Left ventricle myocardium superior (tissue), 1 donor: ENCODE data around the gene PLEKHO2. TPM values are rescaled to one million over a fixed set of nuclear protein-coding genes. Genes with fewer than 3 reads are reported as not detected.
A peak's percentile ranks its signal among the peaks of the same experiment; 100 is the strongest.

Experiments used
- ATAC-seq: fragments of 200-7000 bp; cut with Tn5 transposase; one replicate; pipeline ENCODE4 v1.9.1; 2020; ENCODE audit warnings: mild to moderate bottlenecking, moderate library complexity
- DNase-seq: peaks from one replicate; pipeline ENCODE4 v3.0.0-alpha.2; 2020
- intact Hi-C: fragments of 100-400 bp; cut with micrococcal nuclease; formaldehyde crosslinking; loops from one replicate; pipeline ENCODE4 v1.11.0; 2022
- total RNA-seq: library from RNA; stranded (reverse); fragmentation: NEBNext Ultra II Directional; extraction: Animal tissue kit (Norgen Biotek cat#: 25700); gene quantifications from one replicate; pipeline ENCODE4 v1.2.1, GENCODE V29; 2021
- donor health status: DM: no; HTN: yes; CAD: no; lungs with severe emphysema.

Gene PLEKHO2
- total RNA-seq, 1 donor from 2014 or later = 8.5 TPM

DNA sequence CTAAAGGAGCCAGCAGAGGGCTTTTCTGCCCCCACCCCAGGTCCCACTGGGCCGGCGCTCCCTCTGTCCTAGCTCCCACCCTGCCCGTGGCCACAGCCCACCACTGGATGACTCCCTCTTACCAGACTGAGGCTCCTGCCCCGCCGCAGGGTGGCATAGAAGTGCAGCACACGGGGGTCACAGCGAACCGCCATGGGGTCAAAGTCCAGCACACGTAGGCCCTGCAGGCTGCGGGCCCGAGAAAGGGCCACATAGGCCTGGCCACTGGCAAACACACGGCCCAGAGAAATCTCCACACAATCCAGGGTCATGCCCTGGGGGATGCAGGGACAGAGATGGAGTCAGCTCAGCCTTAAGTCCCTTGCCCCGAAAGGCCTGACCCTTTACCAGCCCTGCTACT lies 25.3 kb upstream of the PLEKHO2 start:
- intact Hi-C loops = no loop called here
- no peak for ATAC-seq
- no peak for DNase-seq

DNA sequence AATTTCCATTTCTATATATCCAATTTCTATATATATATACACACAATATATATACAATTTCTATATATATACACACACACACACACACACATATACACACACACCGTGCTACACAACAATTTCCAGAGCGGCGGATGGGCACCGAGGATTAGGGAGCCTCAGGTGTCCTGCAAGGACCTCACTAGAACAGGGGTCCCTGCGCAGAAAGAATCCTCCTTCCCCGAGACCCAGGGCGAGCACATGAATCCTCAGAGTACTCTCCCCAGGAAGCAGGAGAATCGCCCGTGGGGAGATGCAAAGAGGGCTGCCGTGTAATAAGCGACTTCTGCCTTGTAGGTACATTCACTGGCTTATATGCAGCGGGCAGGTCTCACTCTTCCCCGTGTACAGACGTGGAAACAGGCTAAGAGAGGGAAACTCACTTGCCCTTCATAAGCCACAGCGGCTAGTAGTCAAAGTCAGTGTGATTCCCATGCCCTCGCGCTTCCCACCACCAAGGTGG lies 16.7 kb upstream of the PLEKHO2 start:
- no peak for DNase-seq
- intact Hi-C loops = no loop called here
- ATAC-seq = peak; percentile 6

DNA sequence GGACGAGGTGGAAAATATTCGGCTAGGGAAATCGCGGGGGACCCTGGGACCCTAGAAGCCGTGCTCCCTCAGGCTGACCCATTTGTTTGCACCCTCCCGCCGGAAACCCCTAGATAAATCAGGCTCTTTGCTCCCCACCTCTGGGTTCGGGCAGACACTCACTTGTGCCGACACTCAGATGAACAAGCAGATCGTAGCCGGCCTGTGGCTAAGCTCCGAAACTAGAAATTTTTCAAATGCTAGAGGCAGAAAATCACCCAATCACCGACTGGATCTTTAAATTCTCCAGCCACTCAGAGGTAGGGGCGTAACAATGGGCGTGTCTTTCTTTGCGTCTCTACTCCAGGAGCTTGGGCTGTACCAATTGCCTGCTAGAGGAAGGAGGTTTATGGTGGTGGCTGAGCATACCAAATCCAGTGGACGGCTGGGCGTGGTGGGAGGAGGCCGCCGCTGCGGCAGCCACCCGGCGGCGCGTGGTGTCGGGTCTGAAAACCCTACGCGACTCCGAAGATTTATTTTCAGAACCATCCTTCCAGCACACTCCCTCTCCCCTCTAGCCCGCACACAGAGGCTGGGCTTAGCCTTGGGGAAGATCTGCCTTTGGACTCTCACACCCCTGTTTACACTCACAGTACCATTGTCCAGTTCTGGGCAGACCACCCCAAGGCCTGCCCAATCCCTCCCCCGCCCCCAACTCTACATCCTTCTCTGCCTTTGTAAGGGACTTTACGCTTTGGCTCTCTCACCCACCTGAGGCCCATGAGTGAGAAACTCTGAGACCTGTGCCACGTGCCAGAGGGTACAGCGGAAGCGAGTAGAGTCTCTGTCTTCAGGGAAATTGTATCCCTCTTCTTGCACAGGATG lies 16.1 kb upstream of the PLEKHO2 start, which contains the start of gene PIF1:
PIF1 (minus strand) TSS at position 217 of the 864 bp plus-strand sequence. CDS start 1,312 bp downstream, outside the sequence.
- ATAC-seq = peak; percentile 97
- DNase-seq = peak; percentile 83
- intact Hi-C loops = no loop called here

DNA sequence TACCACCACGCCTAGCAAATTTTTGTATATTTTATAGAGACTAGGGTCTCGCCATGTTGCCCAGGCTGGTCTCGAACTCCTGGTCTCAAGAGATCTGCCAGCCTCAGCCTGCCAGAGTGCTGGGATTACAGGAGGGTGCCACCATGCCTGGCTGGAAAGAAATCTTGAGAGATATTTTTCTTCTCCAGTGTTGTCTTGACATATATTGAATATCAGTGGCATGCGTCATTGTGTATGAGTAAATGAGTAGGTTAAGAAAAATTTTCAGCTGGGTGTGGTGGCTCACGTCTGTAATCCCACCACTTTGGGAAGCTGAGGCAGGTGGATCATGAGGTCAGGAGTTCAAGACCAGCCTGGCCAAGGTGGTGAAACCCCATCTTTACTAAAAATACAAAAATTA lies 12.7 kb upstream of the PLEKHO2 start:
- intact Hi-C loops = no loop called here
- DNase-seq (no peak), ATAC-seq (no peak)

DNA sequence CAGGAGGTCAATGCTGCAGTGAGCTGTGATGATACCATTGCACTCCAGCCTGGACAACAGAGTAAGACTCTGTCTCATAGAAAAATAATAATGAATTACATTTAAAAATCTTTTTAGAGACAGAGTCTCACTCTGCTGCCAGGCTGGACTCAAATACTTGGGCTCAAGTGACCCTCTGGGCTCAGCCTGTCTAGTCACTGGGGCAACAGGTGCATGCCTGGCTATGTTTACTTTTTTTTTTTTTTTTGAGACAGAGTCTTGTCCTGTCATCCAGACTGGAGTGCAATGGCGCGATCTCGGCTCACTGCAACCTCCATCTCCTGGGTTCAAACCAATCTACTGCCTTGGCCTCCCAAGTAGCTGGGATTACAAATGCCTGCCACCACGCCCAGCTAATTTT lies 8.0 kb upstream of the PLEKHO2 start:
- intact Hi-C loops = no loop called here
- DNase-seq = no peak
- no peak for ATAC-seq

DNA sequence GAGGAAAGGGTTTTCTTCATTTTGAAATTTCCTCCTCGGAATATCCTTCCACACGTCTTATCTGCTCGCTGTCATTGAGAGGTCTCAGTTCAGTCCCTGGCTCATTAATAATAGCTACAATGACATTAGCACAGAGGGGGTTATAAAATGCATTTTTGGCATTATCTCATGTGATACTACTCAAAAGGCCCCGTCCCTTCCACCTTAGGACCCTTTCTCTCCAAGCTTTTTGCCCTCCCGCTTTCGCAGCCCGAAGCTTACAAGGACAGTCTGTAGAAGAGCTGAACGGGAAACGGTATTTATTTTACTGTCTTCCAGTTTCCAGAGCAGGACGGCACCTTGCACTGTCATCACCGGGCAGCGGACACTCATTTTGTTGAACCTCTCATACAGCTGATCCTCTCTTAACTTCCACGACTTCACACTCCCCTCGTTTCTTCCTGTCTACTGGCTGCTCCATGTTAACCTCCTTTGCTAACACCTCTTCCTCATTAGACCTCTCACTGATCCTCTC lies 5.6 kb upstream of the PLEKHO2 start:
- ATAC-seq (peak; percentile 11), DNase-seq (no peak)
- intact Hi-C loops = no loop called here

DNA sequence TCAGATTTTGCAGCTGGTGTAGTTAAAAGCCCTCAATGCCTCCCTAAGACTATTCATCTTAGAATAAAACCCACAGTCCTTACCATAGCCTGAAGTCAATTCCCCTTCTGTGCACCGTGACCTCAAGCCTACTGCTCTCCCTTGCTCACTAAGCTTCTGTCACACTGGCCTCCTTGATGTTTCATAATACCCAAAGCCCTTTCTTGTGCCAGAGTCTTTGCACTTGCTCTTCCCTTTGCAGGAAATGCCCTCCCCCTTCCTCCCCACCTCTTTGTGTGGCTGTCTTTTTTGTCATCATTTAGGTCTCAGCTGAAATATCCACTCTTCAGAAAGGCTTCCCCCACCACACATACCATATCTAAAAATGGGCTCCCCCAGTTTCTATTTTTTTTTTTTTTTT lies 4.2 kb upstream of the PLEKHO2 start:
- DNase-seq (no peak), ATAC-seq (no peak)
- intact Hi-C loops = no loop called here

DNA sequence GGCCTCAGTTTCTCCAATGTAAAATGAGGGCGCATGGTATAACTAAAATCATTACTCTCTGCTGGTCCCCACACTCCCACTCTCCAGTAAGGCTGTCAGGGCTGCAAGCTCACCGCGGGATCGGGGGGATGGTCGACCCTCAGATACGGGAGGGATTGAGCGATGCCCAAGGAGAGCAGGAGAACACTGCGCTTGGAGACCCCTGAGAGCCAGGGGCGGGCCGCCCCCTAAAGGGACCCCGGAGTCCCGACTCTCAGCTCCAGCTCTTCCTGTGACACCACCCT lies 713 bp upstream of the PLEKHO2 start:
- DNase-seq = no peak
- intact Hi-C loops = loop anchor here (10.0 kb wide), 1 partner anchor 54 kb away; no protein-coding TSS in a partner anchor
- no peak for ATAC-seq

DNA sequence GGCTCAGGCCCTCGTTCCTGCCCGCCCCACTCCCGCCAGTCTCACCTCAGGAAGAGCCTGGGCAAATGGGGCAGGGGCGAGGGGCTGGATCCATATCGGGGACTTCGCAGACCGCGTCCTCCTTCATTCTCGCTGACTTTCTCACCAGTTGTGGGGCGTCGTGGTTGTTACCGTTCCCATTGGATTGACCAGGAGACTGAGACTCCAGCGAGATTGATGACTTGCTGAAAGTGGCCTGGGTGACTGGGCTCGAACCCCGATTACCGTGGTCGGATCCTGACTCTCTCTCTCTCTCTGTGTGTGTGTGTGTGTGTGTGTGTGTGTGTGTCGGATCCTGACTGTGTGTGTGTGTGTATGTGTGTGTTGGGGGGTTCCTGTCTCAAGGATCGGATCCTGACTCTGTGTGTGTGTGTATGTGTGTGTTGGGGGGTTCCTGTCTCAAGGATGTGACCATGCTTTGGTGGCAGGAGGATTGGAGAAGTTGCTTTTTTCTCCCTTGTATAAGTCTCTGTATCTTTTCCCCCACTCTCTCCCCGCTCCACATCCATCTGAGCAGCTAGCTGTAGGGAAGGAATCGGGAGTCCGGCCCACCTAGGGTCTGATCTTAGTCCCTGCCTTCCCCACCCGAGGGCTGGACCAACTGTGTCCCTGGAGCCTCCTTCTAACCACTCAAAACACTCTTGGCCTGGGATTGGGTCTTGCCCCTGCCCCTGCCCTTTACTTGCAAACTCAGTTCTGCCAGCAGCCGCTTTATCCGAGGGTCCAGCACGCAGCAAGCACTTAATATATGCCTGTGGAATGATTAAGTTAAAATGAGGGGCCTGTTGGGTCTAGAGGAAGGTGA lies 603 bp downstream of the PLEKHO2 start:
- peak; percentile 57 for DNase-seq
- peak; percentile 6 for ATAC-seq
- intact Hi-C loops = loop anchor here (10.0 kb wide), 1 partner anchor 52 kb away; no protein-coding TSS in a partner anchor

DNA sequence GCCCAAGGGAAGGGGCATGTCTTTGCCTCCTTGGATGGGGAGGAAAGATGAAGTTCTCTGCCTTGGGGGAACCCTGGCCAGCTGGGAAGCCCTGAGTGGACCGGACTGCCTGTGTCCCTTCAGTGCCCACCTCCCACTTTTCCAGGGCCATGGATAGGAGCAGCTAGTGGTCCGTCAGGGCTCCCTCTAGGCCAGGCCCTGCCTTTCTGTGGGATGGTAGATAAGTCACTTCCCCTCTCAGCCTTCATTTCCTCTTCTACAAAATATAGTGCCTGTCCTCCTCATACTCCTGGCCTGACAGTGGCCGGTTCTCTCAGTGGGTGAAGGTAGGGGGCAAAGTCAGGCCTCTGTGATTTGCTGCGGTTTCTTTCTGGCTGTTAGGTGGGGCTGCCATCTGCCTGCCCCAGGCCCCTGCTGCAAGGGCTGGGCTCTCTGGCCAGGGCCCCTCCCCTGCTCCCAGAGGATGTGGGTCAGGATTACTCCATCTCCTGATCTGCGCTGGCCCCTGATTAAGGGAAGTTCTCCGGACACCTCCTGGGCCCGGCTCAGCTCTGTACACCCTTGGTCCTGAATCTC lies 1.4 kb downstream of the PLEKHO2 start:
- DNase-seq (peak; percentile 79), ATAC-seq (peak; percentile 30)
- intact Hi-C loops = loop anchor here (10.0 kb wide), 1 partner anchor 52 kb away; no protein-coding TSS in a partner anchor

DNA sequence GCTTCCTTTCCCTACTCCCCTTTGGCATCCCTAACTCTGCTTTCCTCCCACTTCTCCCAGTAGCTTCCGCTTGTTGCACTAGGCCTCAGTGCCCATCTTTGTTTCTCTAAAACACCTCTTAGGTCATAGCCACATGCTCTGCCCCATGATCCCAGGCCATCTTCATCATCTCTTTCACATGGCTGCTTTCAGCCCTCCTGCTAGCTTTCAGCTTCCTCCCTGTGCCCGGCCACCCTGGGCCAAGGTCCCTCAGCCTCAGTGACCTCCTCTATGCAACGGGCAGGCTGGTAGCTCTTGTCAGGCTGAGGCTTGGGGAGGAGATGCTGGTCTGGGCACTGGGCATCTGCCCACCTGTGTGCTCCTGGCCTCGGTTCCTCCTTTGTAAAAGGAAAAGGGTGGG lies 2.3 kb downstream of the PLEKHO2 start:
- intact Hi-C loops = loop anchor here (10.0 kb wide), 1 partner anchor 51 kb away; no protein-coding TSS in a partner anchor
- ATAC-seq = no peak
- DNase-seq = no peak

DNA sequence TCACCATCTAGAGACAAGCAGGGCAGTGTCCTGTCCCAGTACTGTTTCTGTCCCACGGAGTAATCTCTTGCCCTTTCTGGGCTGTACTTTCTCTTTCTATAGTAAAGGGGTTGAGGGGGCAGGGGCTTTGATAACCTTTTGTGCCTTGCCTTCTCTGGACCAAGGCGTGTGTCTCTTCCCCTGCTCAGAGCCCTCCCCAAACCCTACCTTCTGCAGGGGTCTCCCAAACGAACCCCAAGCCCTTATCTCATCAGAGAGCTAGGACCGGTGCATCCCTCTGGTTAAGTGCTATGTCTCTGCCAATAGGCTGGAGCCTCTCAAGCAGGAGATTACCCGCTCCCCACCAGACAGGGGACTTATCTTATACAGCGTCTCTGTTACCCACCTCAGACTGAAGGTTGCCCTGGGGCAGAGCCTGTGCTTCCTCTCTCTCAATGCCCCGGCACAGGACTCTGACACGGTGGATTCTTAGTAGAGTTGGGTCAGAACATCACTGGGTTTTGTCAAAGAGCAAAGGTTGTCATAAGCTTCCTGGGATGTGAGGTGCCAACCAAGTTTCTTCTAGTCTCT lies 2.9 kb downstream of the PLEKHO2 start:
- DNase-seq = no peak
- no peak for ATAC-seq
- intact Hi-C loops = loop anchor here (10.0 kb wide), 1 partner anchor 50 kb away; no protein-coding TSS in a partner anchor

DNA sequence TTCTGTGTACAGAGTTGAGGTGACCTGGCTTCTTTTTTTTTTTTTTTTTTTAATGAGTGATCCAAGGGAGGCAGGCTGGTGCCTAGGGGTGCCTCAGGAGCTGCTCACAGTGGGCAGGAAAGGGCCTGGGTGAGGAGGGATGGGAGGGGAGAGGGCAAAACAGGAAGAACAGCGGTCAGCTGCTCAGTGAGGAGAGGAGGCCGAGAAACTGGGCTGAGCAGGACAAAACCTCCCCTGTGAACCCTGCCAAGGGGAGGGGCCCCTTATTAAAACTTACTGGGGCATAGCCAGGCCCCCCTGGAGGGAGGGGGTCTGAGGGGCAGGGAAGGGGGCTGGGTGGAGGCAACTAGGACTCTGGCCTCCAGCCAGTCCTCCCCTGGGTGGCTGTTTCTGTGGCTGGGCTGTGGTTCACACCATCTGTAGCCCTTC lies 3.5 kb downstream of the PLEKHO2 start:
- intact Hi-C loops = loop anchor here (10.0 kb wide), 1 partner anchor 50 kb away; no protein-coding TSS in a partner anchor

DNA sequence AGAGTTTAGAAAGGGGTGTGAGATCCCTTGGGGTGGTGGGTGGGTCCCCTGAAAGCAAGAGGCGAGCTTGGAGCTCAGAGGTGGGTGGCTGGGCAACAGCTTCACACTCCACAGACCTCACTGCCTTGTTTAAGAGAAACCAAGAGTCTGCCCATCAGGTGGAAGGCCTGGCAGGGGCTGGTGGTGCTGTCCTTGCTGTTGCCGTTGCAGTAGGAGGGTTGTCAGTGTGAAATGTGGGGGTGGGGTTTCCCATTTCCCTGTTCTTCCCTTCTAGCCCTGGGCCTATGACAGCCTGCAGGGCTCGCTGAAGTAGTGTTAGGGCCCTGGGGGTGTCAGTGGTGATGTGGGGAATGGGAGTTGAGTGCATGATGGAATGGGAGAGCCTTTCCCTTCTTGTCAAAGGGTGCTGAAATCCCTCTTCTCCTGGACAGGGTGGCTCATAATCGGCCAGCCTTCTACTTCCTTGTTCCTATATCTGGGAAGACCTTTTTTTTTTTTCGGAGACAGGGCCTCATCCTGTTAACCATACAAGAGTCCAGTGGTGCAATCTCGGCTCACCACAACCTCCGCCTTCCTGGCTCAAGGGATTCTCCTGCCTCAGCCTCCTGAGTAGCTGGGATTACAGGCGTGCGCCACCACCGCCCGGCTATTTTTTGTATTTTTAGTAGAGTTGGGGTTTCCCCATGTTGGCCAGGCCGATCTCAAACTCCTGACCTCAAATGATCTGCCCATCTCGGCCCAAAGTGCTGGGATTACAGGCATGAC lies 4.3 kb downstream of the PLEKHO2 start:
- intact Hi-C loops = loop anchor here (10.0 kb wide), 1 partner anchor 49 kb away; no protein-coding TSS in a partner anchor
- DNase-seq = peak; percentile 29
- ATAC-seq = no peak

More for the DNA sequence above, 3.5 kb downstream of the PLEKHO2 start:
- DNase-seq = peak; percentile 68
- peak; percentile 8 for ATAC-seq

DNA sequence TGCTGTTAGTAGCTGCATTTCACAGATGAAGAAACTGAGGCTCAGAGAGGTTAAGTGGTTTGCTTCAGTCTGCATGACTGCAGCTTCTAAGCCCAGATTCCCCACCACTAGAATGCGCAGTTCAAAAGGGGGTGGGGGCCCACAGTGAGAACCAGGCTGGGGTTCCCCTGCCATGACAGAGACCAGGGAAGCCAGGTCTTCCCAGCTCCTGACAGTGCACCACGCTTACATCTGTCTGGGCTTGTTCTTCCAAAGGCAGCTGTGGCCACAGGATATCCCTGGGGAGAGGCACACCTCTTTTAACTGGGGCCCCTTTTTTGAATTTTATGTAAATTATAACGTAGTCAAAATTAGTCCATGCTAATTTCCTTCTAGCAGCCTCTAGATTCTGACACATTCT lies 5.3 kb downstream of the PLEKHO2 start:
- DNase-seq = no peak
- intact Hi-C loops = loop anchor here (10.0 kb wide), 1 partner anchor 48 kb away; no protein-coding TSS in a partner anchor
- no peak for ATAC-seq

DNA sequence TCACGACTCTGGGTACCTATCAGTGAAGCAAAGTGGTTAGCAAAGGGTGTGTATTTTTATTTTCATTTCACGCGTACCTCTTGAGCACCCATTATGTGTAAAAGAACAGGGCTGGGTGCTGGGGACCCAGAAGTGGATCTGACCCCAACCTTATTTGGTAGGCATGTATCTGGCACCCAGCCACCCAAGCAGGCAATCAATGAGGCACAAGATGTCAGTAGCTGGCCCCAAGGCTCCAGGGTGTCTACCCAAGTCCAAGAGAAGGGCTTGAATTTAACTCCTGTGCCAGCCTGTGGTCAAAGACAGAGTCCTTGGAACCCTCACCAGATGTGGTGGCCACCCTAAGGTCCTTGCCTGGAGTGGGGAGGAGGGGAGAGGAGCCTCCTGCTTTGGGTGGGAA lies 5.7 kb downstream of the PLEKHO2 start:
- intact Hi-C loops = loop anchor here (10.0 kb wide), 1 partner anchor 47 kb away; no protein-coding TSS in a partner anchor
- no peak for ATAC-seq
- DNase-seq = no peak

DNA sequence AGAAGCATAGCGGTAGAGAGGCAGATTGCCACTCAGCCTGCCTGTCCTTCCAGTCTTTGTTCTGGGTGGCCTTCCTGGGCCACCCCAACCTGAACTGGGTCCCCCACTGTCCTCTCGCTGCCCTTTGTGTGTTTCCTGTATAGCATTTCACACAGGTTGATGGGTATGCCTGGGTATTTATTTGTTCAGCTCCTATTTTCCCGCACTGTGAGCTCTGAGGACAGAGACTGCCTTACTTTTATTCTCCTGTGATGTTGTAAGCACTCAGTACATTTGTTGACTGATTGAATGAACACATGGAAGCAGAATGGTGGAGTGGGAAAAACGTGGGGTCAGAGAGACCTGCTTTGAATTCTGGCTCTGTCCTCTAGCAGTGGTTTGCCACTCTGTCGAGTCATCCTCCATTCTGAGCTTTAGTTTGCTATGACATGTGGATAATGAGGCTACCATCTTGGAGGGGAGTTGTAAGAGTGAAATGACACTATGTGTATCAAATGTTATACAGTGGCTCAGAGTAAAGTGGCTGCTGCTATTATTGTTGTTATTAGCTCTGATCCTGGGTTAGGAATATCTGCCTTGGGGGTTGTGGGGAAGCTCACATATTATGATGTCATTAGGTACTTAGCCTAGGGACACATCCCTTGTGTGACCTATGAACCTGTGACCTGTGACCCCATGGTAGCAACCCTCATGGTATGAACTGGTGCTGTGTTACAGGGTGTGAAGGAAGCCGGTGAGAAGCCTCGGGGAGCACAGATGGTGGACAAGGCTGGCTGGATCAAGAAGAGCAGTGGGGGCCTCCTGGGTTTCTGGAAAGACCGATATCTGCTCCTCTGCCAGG lies 6.4 kb downstream of the PLEKHO2 start:
- ATAC-seq (no peak), DNase-seq (no peak)
- intact Hi-C loops = loop anchor here (10.0 kb wide), 1 partner anchor 47 kb away; no protein-coding TSS in a partner anchor
